ENCODE results near the gene RASGEF1B.
"Not testable (repeated sequence)": the region's sequence is repeated elsewhere in the genome, so short reads cannot be mapped to it uniquely, and the experiment has no call there.

RASGEF1B gene

GRCh38 chr4:81429031-81429430 is 42.7 kb downstream of the RASGEF1B start:
- DNase-seq = no peak

- DNase-seq = no peak
Measured at GRCh38 chr4:81428002-81428401, 43.7 kb downstream of the RASGEF1B start.

- no peak for DNase-seq
Measured at GRCh38 chr4:81427344-81427821, 44.3 kb downstream of the RASGEF1B start.

- DNase-seq = no peak
Measured at GRCh38 chr4:81426770-81427289, 44.9 kb downstream of the RASGEF1B start.

GRCh38 chr4:81424816-81425755 is 46.6 kb downstream of the RASGEF1B start:
- DNase-seq = no peak

GRCh38 chr4:81424336-81424735 is 47.4 kb downstream of the RASGEF1B start:
- DNase-seq = peak in 1 of 3 experiments; percentile 10

GRCh38 chr4:81422595-81422994 is 49.1 kb downstream of the RASGEF1B start:
- DNase-seq = no peak

- DNase-seq = peak; percentile 45 to 85 (median 66)
Measured at GRCh38 chr4:81421346-81422218, 50.1 kb downstream of the RASGEF1B start.

- no peak for DNase-seq
Measured at GRCh38 chr4:81418572-81418971, 53.1 kb downstream of the RASGEF1B start.

GRCh38 chr4:81412946-81413495 is 58.7 kb downstream of the RASGEF1B start:
- DNase-seq = no peak

- DNase-seq = no peak
Measured at GRCh38 chr4:81410680-81411079, 61.0 kb downstream of the RASGEF1B start.

GRCh38 chr4:81409836-81410235 is 61.9 kb downstream of the RASGEF1B start:
- DNase-seq = no peak

GRCh38 chr4:81408341-81408740 is 63.4 kb downstream of the RASGEF1B start:
- no peak for DNase-seq

- DNase-seq = no peak
Measured at GRCh38 chr4:81407726-81408125, 64.0 kb downstream of the RASGEF1B start.

- not testable (repeated sequence) for DNase-seq
Measured at GRCh38 chr4:81406481-81406880, 65.2 kb downstream of the RASGEF1B start.

GRCh38 chr4:81405900-81406401 is 65.8 kb downstream of the RASGEF1B start:
- peak; percentile 59 to 93 (median 88) for DNase-seq

- no peak for DNase-seq
Measured at GRCh38 chr4:81404741-81405140, 67.0 kb downstream of the RASGEF1B start.

GRCh38 chr4:81404294-81404693 is 67.4 kb downstream of the RASGEF1B start:
- peak in 1 of 3 experiments; percentile 13 for DNase-seq

GRCh38 chr4:81399306-81400086 is 72.2 kb downstream of the RASGEF1B start:
- no peak for DNase-seq

GRCh38 chr4:81398379-81398778 is 73.3 kb downstream of the RASGEF1B start:
- no peak for DNase-seq

- no peak for DNase-seq
Measured at GRCh38 chr4:81397635-81398034, 74.1 kb downstream of the RASGEF1B start.

- no peak for DNase-seq
Measured at GRCh38 chr4:81395239-81395638, 76.5 kb downstream of the RASGEF1B start.
